GM23338 (cell line): ENCODE results near the gene JAZF1.

Source experiments
- POLR2AphosphoS5 ChIP-seq: IDR thresholded peaks from 2 replicates; pipeline ENCODE4 v1.6.1; 2016; ENCODE audit warnings: antibody characterized with exemption, low read depth
- TF ChIP-seq, protein P1 (sequence below), 2 experiments: fragments of 200-600 bp in 1 of 2; sonication (generic) in 1 of 2; conservative IDR thresholded peaks; 2 replicates each; pipeline versions ENCODE4 v1.5.1 to v1.6.1; 2016 to 2017; ENCODE audit warnings: antibody characterized with exemption in 2 of 2, low read depth in 2 of 2, mild to moderate bottlenecking in 2 of 2, moderate library complexity in 1 of 2

- TF ChIP-seq, protein P1, sequence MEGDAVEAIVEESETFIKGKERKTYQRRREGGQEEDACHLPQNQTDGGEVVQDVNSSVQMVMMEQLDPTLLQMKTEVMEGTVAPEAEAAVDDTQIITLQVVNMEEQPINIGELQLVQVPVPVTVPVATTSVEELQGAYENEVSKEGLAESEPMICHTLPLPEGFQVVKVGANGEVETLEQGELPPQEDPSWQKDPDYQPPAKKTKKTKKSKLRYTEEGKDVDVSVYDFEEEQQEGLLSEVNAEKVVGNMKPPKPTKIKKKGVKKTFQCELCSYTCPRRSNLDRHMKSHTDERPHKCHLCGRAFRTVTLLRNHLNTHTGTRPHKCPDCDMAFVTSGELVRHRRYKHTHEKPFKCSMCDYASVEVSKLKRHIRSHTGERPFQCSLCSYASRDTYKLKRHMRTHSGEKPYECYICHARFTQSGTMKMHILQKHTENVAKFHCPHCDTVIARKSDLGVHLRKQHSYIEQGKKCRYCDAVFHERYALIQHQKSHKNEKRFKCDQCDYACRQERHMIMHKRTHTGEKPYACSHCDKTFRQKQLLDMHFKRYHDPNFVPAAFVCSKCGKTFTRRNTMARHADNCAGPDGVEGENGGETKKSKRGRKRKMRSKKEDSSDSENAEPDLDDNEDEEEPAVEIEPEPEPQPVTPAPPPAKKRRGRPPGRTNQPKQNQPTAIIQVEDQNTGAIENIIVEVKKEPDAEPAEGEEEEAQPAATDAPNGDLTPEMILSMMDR (conservative IDR thresholded peaks at IDR 0.05; ENCODE audit: low read depth in 2 of 2), result no peak
- no peak for TF ChIP-seq POLR2AphosphoS5
Observed at GRCh38 chr7:28075674-28076358, 104.8 kb downstream of the JAZF1 start.
